Stromal cell of bone marrow (primary cell): Measurements from ENCODE around the gene COMT.

ENCODE experiments used
- DNase-seq: peaks from one replicate; pipeline ENCODE4 v3.0.0-alpha.2; 2012; ENCODE audit warnings: low read depth

The COMT gene

GRCh38 chr22:19969141-19969928, 27.8 kb downstream of the COMT start:
- DNase-seq: no peak

GRCh38 chr22:19970031-19970478, 28.5 kb downstream of the COMT start:
- no peak for DNase-seq

- no peak for DNase-seq
Observed at GRCh38 chr22:19970479-19971275, 29.1 kb downstream of the COMT start.

- DNase-seq: no peak
Observed at GRCh38 chr22:19971276-19972124, 29.9 kb downstream of the COMT start.

GRCh38 chr22:19972251-19972650, 30.7 kb downstream of the COMT start:
- no peak for DNase-seq

GRCh38 chr22:19972652-19973550, 31.3 kb downstream of the COMT start:
- DNase-seq: no peak

- no peak for DNase-seq
Observed at GRCh38 chr22:19973551-19974267, 32.1 kb downstream of the COMT start.

- no peak for DNase-seq
Observed at GRCh38 chr22:19974268-19974861, 32.8 kb downstream of the COMT start.

GRCh38 chr22:19974935-19975706, 33.5 kb downstream of the COMT start:
- DNase-seq: no peak

- DNase-seq: no peak
Observed at GRCh38 chr22:19975707-19976035, 34.1 kb downstream of the COMT start.

GRCh38 chr22:19976671-19977070, 35.1 kb downstream of the COMT start:
- no peak for DNase-seq

- DNase-seq: no peak
Observed at GRCh38 chr22:19977296-19978243, 36.0 kb downstream of the COMT start.

GRCh38 chr22:19978748-19979147, 37.2 kb downstream of the COMT start:
- no peak for DNase-seq

GRCh38 chr22:19979712-19980493, 38.3 kb downstream of the COMT start:
- DNase-seq: no peak

GRCh38 chr22:19980766-19981165, 39.2 kb downstream of the COMT start:
- no peak for DNase-seq

- DNase-seq: no peak
Observed at GRCh38 chr22:19981171-19981960, 39.8 kb downstream of the COMT start.
